ENCODE measurements around the gene TBX15. TPM values are rescaled to one million over a fixed set of nuclear protein-coding genes. Genes with fewer than 3 reads are reported as not detected.

Gene TBX15
- total RNA-seq, 1 donor from 2014 or later, result not detected

- DNase-seq (ENCODE audit: extremely low read depth, low read depth, low spot score), result no peak
These were observed 88.8 kb downstream of the TBX15 start for GRCh38 chr1:118899340-118899739.

DNA sequence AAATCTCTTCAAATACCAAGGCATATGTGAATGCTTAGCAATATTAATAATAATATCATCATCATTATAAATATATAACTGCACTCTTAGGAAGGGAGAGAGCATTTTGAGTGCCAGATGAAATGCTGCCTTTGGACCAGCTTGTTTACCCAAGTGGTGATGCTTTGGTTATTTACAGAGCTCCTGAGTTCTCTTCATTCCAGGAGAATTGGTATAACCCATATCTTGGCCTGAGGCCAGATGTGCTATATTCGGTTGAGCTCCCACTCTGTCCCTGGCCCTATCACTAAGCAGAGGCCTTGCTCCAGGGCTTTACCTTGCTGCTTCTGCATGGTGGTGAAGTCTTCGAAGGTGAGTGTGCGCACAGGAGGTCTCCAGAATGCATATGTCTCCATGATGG, 89.4 kb downstream of the TBX15 start:
- DNase-seq (ENCODE audit: extremely low read depth, low read depth, low spot score), result no peak

DNA sequence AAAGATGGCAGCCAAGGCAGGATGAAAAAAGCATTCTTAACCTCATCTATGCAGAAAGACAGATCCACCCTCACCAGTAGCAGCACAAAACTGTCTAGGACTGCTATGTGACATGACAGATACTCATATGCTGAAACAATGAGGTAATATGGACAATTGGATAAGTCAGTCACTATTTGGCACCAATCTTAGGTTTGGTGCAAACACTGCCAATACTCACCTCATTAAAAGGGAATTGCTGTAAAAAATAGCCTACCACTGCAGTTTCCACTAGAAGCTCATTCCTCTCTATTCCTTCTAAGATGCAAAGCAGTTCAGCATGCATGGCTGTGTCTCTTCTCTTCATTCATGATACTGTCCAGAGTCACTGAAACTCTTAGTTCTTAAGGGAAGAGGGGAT, 91.7 kb downstream of the TBX15 start:
- DNase-seq (ENCODE audit: extremely low read depth, low read depth, low spot score), result no peak

DNA sequence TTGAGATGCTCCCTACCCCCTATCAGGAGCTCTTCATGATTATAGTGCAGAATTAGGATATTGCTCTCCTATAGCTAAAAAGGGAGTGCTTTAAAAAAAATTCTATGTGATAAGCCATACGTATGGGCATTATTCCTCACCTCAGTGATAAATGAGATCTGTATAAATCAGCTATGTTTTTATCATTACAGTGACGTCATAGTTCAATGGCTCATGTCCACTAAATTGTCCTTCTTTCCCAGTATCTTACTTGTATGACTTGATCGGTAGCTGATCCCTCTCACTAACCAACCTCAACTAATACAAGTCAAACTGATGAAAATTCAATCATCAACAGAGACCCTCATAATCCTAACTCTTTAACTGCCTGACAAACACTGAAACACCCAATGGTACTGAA, 93.3 kb downstream of the TBX15 start:
- no peak for DNase-seq (ENCODE audit: extremely low read depth, low read depth, low spot score)

GRCh38 chr1:118890851-118891384, 97.2 kb downstream of the TBX15 start:
- DNase-seq (ENCODE audit: extremely low read depth, low read depth, low spot score), result no peak

- DNase-seq (ENCODE audit: extremely low read depth, low read depth, low spot score), result no peak
These were observed 103.2 kb downstream of the TBX15 start for GRCh38 chr1:118884946-118885345.

DNA sequence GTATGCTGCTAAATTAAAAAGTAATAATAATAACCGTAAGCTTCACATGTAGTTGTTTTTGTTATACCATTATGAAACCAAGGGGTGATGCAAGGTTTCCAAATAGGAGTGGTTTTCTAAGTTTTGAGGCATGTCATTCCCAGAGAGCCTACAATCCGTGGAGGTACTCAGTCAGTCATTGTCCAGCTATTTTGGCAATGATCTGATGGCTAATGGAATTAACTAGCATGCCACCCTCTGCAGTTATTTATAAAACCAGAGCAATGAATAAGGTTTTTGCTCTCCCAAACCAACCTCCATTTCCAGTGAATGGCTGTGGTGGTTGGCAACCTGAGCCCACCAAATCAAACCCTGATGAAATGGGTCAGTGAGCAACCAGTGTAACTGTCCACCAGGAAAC, 106.4 kb downstream of the TBX15 start:
- no peak for DNase-seq (ENCODE audit: extremely low read depth, low read depth, low spot score)

GRCh38 chr1:118878661-118879060, 109.5 kb downstream of the TBX15 start:
- no peak for DNase-seq (ENCODE audit: extremely low read depth, low read depth, low spot score)

DNA sequence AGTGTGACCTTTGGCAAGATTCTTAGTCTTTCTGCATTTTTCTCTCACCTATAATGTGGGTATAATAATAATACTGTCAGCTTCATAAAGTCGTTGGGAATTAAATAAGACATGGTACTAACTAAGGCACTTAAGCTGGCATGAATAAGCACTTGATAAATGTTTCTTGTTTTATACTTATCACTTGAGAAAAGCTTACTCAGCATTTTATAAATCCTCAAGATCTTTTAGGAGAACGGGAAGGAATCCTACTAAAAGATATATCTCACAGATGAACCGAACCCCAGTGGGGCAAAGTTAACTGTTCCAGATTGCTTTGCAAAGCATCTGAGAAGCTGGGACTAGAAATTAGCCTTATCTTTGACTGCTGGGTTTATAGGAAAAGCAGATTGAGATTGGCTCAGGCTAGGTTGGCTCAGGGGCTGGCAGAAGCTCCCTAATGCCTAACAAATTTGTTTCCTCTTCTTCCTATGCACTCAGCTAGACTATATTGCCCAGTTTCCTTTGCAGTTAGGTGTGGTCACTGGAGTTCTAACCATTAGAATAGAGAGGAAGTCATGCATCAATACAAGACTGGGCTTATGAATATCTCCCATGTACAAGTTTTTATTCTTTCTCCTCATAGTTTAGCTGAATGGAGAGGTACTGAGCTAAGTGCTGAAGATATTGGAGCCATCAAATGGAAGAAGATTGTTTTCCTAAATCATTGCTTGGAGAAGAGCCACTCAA, 110.3 kb downstream of the TBX15 start:
- no peak for DNase-seq (ENCODE audit: extremely low read depth, low read depth, low spot score)

GRCh38 chr1:118871582-118872171, 116.5 kb downstream of the TBX15 start:
- no peak for DNase-seq (ENCODE audit: extremely low read depth, low read depth, low spot score)

- no peak for DNase-seq (ENCODE audit: extremely low read depth, low read depth, low spot score)
These were observed 119.8 kb downstream of the TBX15 start for GRCh38 chr1:118868387-118868786.

DNA sequence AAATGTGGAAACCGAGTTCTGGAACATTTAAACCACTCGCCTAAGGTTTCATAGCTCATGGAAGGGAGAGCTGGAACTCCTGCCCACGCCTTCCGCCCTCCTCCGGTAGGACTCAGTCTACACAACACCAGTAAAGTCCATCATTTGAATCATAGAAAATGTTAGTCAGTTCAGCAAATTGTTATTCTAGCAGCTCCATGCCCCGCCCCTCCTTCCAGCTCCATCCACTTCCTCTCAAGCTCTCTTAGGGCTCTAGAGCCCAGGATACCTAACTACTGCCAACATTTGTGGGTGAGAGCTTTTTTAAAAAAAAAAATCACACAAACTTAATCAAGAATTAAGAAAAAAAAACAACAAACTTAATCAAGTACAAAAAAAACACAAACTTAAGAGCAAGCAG, 121.8 kb downstream of the TBX15 start:
- DNase-seq (ENCODE audit: extremely low read depth, low read depth, low spot score), result no peak

GRCh38 chr1:118863688-118864087, 124.5 kb downstream of the TBX15 start:
- no peak for DNase-seq (ENCODE audit: extremely low read depth, low read depth, low spot score)

DNA sequence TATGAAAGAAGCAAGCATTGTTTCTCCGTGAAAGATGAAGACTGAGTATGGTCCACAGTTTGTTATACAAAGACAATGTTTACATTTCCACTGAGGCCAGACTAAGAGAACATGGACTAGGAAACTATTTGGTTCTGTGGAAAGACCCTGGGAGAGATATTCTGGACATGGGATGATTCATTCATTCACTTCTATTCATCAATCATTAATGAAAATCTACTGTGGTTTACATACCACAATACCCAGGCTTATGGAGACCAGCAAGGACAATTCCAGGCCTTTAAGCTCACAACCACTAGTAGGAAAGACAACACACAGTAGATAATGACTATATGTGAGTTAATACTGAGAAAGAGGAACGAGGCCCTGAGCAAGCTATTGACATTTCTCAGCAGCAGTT, 125.4 kb downstream of the TBX15 start:
- DNase-seq (ENCODE audit: extremely low read depth, low read depth, low spot score), result no peak

- no peak for DNase-seq (ENCODE audit: extremely low read depth, low read depth, low spot score)
These were observed 126.9 kb downstream of the TBX15 start for GRCh38 chr1:118861216-118861615.

GRCh38 chr1:118859999-118860398, 128.1 kb downstream of the TBX15 start:
- DNase-seq (ENCODE audit: extremely low read depth, low read depth, low spot score), result no peak

- DNase-seq (ENCODE audit: extremely low read depth, low read depth, low spot score), result no peak
These were observed 141.7 kb downstream of the TBX15 start for GRCh38 chr1:118846443-118846842.

GRCh38 chr1:118842452-118843201, 145.5 kb downstream of the TBX15 start:
- DNase-seq (ENCODE audit: extremely low read depth, low read depth, low spot score), result no peak

DNA sequence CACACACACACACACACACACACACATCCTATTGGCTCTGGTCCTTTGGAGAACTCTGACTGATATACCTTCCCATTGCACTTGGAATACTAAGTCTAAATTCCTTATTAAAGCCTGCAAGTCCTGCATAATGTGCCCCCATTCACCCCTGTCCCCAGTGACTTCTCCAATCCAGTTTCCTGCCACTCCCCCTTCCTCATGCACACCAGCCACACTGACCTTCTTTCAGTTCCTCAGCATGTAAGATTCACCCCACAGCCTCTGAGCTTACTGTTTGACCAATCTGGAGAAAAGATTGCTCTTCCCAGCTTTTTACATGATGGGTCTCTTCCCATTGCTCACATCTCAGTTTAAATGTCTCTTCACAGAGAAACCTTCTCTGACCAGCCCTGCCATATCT, 146.6 kb downstream of the TBX15 start:
- no peak for DNase-seq (ENCODE audit: extremely low read depth, low read depth, low spot score)

All from glomerular endothelial cell (primary cell).